Mesangial cell (primary cell): ENCODE data around the gene MEIKIN. TPM values are rescaled to one million over a fixed set of nuclear protein-coding genes. Genes with fewer than 3 reads are reported as not detected.

Experiments
- total RNA-seq: library from RNA; depleted of rRNA; stranded (reverse); fragments of >200 nt; gene quantifications from 2 replicates; pipeline ENCODE4 v1.2.3, GENCODE V29; 2015

MEIKIN gene
- not detected in 2 replicates for total RNA-seq

GRCh38 chr5:131945551-131946168 is at the start of gene MEIKIN:
MEIKIN (minus strand) TSS chr5:131945663; CDS start chr5:131945505, 158 bp downstream.

DNA sequence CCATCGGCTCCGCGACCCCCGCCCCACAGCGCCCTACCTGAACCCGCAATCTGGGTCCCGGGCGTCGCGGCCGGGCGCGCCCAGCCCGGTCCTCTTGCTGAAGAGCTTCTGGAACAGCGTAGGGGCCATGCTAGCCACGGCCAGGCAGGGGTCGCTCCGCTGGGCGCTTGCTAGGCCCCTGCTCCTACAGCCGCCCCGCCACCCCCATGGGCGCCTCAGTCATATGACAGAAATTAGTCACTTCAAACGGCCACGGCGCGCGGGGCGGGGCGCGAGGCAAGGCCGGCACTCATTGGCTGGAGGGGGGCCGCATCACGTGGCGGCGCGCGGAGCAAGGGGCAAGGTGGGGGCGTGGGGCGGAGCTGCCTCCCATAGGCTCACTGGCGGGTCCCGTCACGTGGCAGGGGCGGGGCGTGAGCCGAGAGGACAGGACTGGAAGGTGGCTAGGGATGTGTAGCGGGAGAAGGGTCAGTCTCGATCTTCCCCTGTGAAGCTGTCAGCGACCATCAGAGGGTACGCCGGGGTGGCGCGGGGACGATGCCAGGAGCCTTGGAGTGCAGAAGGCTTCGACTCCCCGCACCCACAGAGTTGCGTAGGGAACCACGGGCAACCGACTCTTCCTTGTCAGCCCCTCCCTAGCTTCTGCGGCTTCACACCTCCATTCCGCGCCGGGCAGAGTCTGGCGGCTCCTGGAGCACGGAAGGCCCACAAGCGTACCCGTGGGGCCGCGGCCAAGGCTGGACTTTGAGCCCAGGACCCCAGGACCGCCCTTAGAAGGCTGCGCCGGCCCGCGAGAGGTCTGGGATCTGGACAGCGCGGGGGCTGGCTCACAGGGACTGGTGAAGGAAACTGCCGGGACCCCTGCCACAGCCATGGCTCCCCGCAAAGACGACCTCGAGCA is 148.4 kb downstream of the MEIKIN start, which contains the start of gene FNIP1:
Gene FNIP1, minus strand, starts transcription at position 225 of the 901 bp plus-strand sequence. Its CDS starts 96 bp downstream, at position 129.

Other genes with a start within 250 kb of the MEIKIN start
- 10.6 and 21.8 TPM in 2 replicates for gene FNIP1, start 148.6 kb downstream of the MEIKIN start, total RNA-seq
- gene ACSL6, start 66.0 kb upstream of the MEIKIN start, total RNA-seq: not detected in 2 replicates
- not detected in 2 replicates for gene IL3, start 115.0 kb upstream of the MEIKIN start, total RNA-seq
- 0.25 and 2.8 TPM in 2 replicates for gene CSF2, start 128.1 kb upstream of the MEIKIN start, total RNA-seq